GM21786 (cell line): Measurements from ENCODE around the gene CD28.
"Not testable (repeated sequence)": the region's sequence is repeated elsewhere in the genome, so short reads cannot be mapped to it uniquely, and the experiment has no call there.

Source experiments
- ATAC-seq: cut with Tn5 transposase; IDR thresholded peaks from one replicate; pipeline ENCODE4 v1.9.1; 2021; ENCODE audit not compliant: unreplicated experiment

The CD28 gene

GRCh38 chr2:203685789-203686420 lies 20.5 kb upstream of the CD28 start:
- ATAC-seq = no peak

GRCh38 chr2:203687165-203687564 lies 19.3 kb upstream of the CD28 start:
- ATAC-seq = no peak

DNA sequence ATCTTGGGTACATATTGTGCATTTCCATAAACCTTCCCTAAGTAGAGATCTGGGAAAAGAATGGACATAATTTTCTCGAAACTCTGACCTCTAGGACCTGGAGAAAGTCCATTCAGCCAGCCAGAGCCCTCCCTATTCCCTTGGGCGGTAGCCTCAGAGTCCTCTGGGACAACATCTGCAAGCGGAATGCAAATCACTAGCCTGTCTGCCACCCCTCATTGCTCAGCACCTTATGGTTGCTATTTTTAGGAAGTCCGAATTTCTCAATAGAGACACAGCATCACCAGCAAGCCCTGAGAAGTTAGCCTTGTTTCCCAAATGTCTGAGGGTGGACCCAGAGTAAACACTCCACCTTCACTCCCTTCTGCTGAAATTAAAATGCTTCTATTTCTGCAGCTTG lies 17.6 kb upstream of the CD28 start:
- peak; percentile 65 for ATAC-seq

GRCh38 chr2:203689426-203690116 lies 16.9 kb upstream of the CD28 start:
- ATAC-seq = peak; percentile 63

DNA sequence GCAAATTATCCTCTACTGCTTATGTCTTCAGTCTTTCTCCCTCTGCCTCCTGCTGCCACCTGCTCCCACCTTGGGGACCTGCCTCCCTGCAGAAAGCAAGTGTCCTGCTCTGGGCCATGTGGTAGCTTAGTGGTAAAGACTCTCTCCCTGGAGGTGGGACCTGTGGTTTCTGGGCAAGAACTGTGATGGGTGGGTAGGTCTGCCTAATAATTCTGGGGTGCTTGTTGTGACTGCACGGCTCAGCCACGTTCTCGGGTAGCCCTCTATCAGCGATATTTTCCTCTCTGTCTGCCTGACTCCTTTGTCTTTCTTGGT lies 16.4 kb upstream of the CD28 start:
- peak; percentile 22 for ATAC-seq

DNA sequence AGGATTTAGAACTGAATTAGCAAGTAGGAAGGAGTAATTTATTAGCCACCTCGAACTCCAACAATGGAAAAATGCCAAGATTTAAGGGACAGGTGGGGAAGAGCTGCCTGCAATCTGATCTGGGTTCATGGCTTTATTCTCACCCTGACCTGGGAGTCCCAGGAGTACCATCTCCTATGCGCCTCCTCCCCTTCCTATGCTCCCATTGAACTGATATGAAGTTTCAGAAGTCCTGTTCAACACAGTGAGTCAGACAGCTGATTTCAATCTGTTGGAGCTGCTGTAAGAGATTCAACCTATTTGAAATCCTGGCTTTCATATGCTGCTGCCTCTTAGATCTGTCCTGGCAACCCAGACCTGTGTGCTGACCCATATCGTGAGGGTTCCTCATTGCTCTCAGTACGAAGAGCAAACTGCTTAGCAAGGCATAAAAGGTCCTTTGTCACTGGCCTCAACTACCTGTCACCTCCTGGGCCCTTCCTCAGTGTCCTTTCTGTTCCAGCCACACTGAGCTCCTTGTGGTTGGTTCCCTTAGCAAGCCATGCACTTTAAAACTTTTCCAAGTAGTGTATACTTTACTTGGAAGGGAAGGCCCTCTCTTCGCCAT lies 15.9 kb upstream of the CD28 start:
- ATAC-seq = no peak

DNA sequence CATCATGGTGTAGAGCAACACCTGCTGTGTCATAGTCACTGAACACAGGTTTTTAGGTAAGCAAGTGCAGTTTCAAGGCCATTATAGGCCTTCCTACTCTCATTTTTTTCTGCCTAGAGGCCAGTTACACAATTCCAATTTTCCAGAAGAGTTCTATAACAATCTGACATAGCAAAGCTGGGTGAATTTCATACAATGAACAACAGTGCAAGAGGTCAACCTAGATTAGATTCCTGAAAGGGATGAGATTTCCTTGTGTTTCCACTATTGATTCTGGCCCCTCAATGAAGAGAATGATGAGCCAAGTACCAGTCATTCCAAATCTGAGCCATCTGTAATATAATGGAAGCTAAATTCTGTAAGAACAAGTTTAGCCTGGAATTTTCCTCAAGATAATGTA lies 15.3 kb upstream of the CD28 start:
- no peak for ATAC-seq

GRCh38 chr2:203692031-203692710 lies 14.3 kb upstream of the CD28 start:
- no peak for ATAC-seq

DNA sequence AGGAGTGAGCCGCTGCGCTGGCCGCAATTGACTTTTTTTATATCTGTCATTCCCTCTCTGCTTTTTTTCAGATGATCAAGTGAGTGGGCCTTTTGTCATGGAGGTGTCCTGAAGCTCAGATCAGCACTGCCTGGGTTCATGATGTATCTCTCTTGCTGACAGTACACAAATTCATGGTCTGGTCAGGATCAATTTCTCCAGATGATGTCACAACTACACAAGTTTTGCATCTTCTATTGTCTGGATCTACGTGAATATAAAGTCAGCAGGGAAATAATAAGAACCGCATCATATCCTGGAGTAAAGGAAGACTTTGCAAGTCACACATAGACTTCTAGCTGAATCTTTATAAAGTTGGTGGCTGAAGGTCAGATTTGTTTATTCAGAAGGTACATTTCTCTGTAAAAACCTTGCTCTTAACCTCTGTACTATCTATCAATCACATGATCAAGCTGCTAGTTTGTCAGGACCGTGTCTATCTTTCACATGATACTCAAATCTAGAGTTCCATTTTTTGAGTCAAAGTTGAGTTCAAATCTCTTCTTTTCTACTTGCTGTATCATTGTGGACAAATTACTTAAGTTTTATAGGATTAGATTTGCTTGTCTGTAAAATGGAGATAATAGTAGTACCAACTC lies 13.1 kb upstream of the CD28 start:
- ATAC-seq = no peak

DNA sequence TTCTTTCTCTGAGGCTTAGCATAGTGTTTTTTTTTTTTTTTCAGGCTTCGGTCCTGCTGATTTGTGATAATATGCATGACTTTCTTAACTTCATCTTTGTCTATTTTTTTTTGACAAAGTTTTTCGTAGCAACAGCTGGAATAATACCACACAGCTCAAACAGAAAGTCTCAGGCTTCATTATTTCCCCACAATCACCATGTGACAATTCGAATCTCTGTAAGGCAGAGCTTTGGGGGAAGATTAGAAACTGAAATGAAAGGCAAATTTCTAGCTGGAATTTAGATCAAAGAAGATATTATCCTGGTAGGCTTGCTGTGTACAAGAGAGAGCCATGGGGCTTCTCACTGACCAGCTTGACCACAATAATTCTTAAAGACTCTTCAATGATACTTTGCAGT lies 12.2 kb upstream of the CD28 start:
- no peak for ATAC-seq

- ATAC-seq = no peak
These were observed 9.2 kb upstream of the CD28 start for GRCh38 chr2:203697190-203697589.

- not testable (repeated sequence) for ATAC-seq
These were observed 8.7 kb upstream of the CD28 start for GRCh38 chr2:203697763-203698162.

GRCh38 chr2:203698410-203698809 lies 8.0 kb upstream of the CD28 start:
- not testable (repeated sequence) for ATAC-seq

DNA sequence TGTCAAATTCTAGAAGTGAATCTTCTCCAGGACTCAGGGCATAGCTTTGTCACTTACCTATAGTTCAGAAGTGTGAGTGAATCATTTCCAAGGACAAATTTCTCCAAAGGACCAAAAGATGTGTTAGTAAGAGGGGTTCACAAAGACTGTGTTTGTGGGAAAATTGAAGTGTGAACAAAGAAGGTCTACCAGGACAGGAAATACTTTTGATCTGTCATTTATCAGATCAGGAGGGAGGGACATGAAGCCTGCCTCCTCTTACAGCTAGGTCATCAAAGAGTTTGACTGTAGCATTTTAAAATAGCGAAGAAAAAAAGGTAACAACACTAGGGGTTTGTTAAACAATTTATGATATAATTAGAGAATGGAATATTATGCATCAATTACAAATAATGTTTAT lies 2.0 kb upstream of the CD28 start:
- ATAC-seq = no peak

GRCh38 chr2:203705178-203705577 lies 1.3 kb upstream of the CD28 start:
- no peak for ATAC-seq

DNA sequence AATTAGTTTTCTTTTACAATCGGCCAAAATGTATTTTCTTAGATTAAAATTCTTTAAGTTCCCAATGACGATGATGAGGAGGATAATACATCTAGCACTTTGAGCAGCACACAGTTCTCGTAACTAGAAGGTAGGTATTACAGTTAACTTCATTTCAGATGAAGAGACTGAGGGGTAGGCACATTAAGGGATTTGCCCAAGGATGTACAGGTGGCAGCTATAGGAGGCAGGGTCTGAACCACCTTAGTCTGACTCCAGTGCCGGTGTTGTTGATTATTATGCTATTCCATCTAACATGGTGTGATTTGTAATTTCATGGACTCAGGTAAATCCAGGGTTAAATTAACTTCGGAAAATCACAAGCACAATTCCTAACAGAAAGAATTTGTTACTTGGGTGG lies 1.1 kb downstream of the CD28 start:
- no peak for ATAC-seq

DNA sequence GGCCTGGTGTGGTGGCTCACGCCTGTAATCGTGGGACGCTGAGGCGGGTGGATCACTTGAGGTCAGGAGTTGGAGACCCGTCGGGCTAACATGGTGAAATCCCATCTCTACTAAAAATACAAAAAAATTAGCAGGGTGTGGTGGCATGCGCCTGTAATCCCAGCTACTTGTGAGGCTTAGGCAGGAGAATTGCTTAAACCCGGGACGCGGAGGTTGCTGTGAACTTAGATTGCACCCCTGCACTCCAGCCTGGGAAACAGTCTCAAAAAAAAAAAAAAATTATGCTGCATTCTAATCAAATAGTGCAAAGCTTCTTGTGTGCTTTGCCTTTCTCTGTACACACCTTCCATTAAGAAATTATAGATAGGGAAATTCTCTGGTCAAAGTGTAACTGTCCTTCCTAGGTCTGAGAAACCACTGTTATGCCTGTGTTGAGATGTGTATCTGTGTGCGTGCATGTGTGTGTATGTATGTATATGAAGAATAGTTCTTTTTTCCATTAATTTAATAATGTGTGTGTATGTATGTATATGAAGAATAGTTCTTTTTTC lies 2.5 kb downstream of the CD28 start:
- no peak for ATAC-seq

GRCh38 chr2:203709416-203710040 lies 3.1 kb downstream of the CD28 start:
- ATAC-seq = no peak

GRCh38 chr2:203710226-203710625 lies 3.8 kb downstream of the CD28 start:
- ATAC-seq = no peak

DNA sequence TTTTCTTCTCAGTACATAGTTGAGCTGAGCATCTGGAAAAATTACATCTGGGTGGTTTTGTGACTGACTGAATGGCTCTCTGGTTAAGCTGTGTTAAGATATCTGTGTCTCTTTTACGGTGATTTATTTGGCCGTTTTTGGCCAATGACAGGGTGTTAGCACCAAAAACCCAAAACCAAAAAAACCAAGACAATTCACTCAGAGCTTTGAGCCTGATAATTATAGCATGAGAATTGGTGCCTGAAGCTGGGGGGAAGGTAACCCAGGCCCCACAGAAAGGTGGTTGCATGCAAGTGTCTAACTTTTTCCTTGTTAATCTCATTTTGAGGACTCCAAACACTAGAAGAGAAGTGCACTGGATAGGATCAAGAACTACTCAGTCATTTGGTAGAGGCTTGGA lies 4.5 kb downstream of the CD28 start:
- no peak for ATAC-seq

DNA sequence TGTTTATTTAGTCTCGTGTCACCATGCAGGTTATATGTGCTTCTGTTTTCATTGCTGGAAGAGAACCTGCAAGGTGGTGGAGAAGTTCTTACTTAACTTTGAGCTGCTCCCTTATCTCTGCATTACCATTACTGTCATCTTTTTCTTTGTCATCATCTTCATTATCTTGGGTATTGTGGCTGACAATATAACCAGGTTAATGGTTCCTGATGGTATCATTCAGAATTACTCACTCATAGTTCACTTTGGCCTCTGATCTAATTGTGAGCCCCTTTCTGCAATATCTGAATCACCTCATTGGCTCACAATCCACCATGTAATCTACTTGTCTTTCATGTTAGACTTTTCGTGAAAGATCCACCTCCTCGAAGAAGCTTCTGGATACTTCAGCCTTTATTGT lies 5.0 kb downstream of the CD28 start:
- no peak for ATAC-seq
